ENCODE results near the gene FAM53B. TPM values are rescaled to one million over a fixed set of nuclear protein-coding genes. Genes with fewer than 3 reads are reported as not detected.
"Not testable (repeated sequence)": the region's sequence is repeated elsewhere in the genome, so short reads cannot be mapped to it uniquely, and the experiment has no call there.

Gene FAM53B
- total RNA-seq, result 17.0 and 27.2 TPM in 2 replicates

GRCh38 chr10:124744102-124745050 lies at the start of gene FAM53B:
TSS of gene FAM53B (minus strand) at chr10:124744378. CDS start at chr10:124706713, 37,665 bp downstream.
- no peak for DNase-seq (ENCODE audit: extremely low read depth, low read depth, low spot score)

- no peak for DNase-seq (ENCODE audit: extremely low read depth, low read depth, low spot score)
Measured at GRCh38 chr10:124792998-124793352, 48.8 kb upstream of the FAM53B start.

- peak; percentile 25 for DNase-seq (ENCODE audit: extremely low read depth, low read depth, low spot score)
Measured at GRCh38 chr10:124791547-124792348, 47.6 kb upstream of the FAM53B start, which contains the start of gene EEF1AKMT2. TSS of gene EEF1AKMT2 (minus strand) at chr10:124791887. CDS start at chr10:124791833, 54 bp downstream.

- DNase-seq (ENCODE audit: extremely low read depth, low read depth, low spot score), result not testable (repeated sequence)
Measured at GRCh38 chr10:124782900-124783299, 38.7 kb upstream of the FAM53B start.

- no peak for DNase-seq (ENCODE audit: extremely low read depth, low read depth, low spot score)
Measured at GRCh38 chr10:124768791-124769190, 24.6 kb upstream of the FAM53B start.

- DNase-seq (ENCODE audit: extremely low read depth, low read depth, low spot score), result no peak
Measured at GRCh38 chr10:124765256-124765655, 21.1 kb upstream of the FAM53B start.

GRCh38 chr10:124763267-124763666 lies 19.1 kb upstream of the FAM53B start:
- DNase-seq (ENCODE audit: extremely low read depth, low read depth, low spot score), result no peak

- DNase-seq (ENCODE audit: extremely low read depth, low read depth, low spot score), result no peak
Measured at GRCh38 chr10:124762281-124762680, 18.1 kb upstream of the FAM53B start.

GRCh38 chr10:124756156-124756903 lies 12.2 kb upstream of the FAM53B start:
- no peak for DNase-seq (ENCODE audit: extremely low read depth, low read depth, low spot score)

GRCh38 chr10:124755581-124755980 lies 11.4 kb upstream of the FAM53B start:
- DNase-seq (ENCODE audit: extremely low read depth, low read depth, low spot score), result no peak

- no peak for DNase-seq (ENCODE audit: extremely low read depth, low read depth, low spot score)
Measured at GRCh38 chr10:124754227-124754626, 10.0 kb upstream of the FAM53B start.

- DNase-seq (ENCODE audit: extremely low read depth, low read depth, low spot score), result no peak
Measured at GRCh38 chr10:124748953-124749645, 4.9 kb upstream of the FAM53B start.

- no peak for DNase-seq (ENCODE audit: extremely low read depth, low read depth, low spot score)
Measured at GRCh38 chr10:124748166-124748565, 4.0 kb upstream of the FAM53B start.

GRCh38 chr10:124747745-124748144 lies 3.6 kb upstream of the FAM53B start:
- no peak for DNase-seq (ENCODE audit: extremely low read depth, low read depth, low spot score)

GRCh38 chr10:124746992-124747391 lies 2.8 kb upstream of the FAM53B start:
- no peak for DNase-seq (ENCODE audit: extremely low read depth, low read depth, low spot score)

- not testable (repeated sequence) for DNase-seq (ENCODE audit: extremely low read depth, low read depth, low spot score)
Measured at GRCh38 chr10:124746447-124746846, 2.3 kb upstream of the FAM53B start.

GRCh38 chr10:124745673-124746072 lies 1.5 kb upstream of the FAM53B start:
- DNase-seq (ENCODE audit: extremely low read depth, low read depth, low spot score), result no peak

- DNase-seq (ENCODE audit: extremely low read depth, low read depth, low spot score), result no peak
Measured at GRCh38 chr10:124745252-124745651, 1.1 kb upstream of the FAM53B start.

- no peak for DNase-seq (ENCODE audit: extremely low read depth, low read depth, low spot score)
Measured at GRCh38 chr10:124743191-124744101, 732 bp downstream of the FAM53B start.

All from glomerular endothelial cell (primary cell).